SJSA1 (cell line): ENCODE results near the gene ARMC2. TPM values are rescaled to one million over a fixed set of nuclear protein-coding genes. Genes with fewer than 3 reads are reported as not detected.
A peak's percentile ranks its signal among the peaks of the same experiment; 100 is the strongest.
"Not testable (repeated sequence)": the region's sequence is repeated elsewhere in the genome, so short reads cannot be mapped to it uniquely, and the experiment has no call there.

Experiments used
- DNase-seq, 2 experiments: peaks; one replicate each; pipeline ENCODE4 v3.0.0-alpha.2; 2015 to 2020; ENCODE audit warnings: low spot score in 2 of 2, low read depth in 1 of 2
- H3K27ac ChIP-seq: fragments of 250-450 bp; sonication (Bioruptor Pico); 2 replicates; pipeline ENCODE4 v1.5.1; 2020; ENCODE audit warnings: mild to moderate bottlenecking, moderate library complexity
- H3K27me3 ChIP-seq: fragments of 250-450 bp; sonication (Bioruptor Pico); replicated peaks from 2 replicates; pipeline ENCODE4 v1.5.1; 2020; ENCODE audit warnings: mild to moderate bottlenecking, moderate library complexity
- H3K36me3 ChIP-seq: fragments of 250-450 bp; sonication (Bioruptor Pico); 2 replicates; pipeline ENCODE4 v1.5.1; 2020; ENCODE audit warnings: mild to moderate bottlenecking
- H3K4me1 ChIP-seq: fragments of 250-450 bp; sonication (Bioruptor Pico); replicated peaks from 2 replicates; pipeline ENCODE4 v1.6.1; 2021; ENCODE audit warnings: mild to moderate bottlenecking
- H3K4me3 ChIP-seq: fragments of 250-450 bp; sonication (Bioruptor Pico); 2 replicates; pipeline ENCODE4 v1.5.1; 2020; ENCODE audit warnings: mild to moderate bottlenecking
- H3K9me3 ChIP-seq: fragments of 250-450 bp; sonication (Bioruptor Pico); replicated peaks from 2 replicates; pipeline ENCODE4 v1.5.1; 2020; ENCODE audit warnings: mild to moderate bottlenecking
- total RNA-seq: library from RNA; depleted of rRNA; stranded (reverse); fragments of >200 nt; shearing (Covaris generic); gene quantifications from 2 replicates; pipeline ENCODE4 v1.2.3, GENCODE V29; 2014

ARMC2 gene
- total RNA-seq, 1 experiment from 2014 or later, result 0.71 TPM

GRCh38 chr6:108890898-108891297 lies 42.7 kb downstream of the ARMC2 start:
- not testable (repeated sequence) for H3K4me3 ChIP-seq, H3K4me1 ChIP-seq, H3K9me3 ChIP-seq, H3K27me3 ChIP-seq, DNase-seq, H3K36me3 ChIP-seq, H3K27ac ChIP-seq

DNA sequence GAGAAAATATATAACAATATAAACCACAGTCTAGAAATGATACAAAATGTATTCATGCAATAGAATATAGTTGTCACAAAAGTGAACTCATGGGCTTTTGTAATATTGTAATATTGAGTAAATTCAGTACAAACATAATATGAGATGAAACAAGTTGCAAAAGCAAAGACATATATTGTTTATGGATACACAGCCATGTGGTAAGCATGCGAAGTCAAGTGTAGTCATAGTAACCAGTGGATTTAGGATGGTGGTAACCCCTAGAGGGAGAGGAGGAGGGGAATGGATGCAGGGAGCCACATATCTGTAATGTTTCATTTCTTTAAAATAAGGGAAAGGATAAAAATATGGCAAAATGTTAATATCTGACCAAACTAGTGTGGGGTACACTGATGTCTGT lies 47.3 kb downstream of the ARMC2 start:
- H3K4me3 ChIP-seq, result no peak overlapping the region
- peaks cover 13% of the 10 kb centered on the region for H3K4me1 ChIP-seq
- no peaks in the 10 kb centered on the region for H3K27me3 ChIP-seq
- no peaks in the 10 kb centered on the region for H3K9me3 ChIP-seq
- DNase-seq, result no peak
- no peaks in the 10 kb centered on the region for H3K36me3 ChIP-seq
- H3K27ac ChIP-seq, result peak overlapping the region; percentile 46

DNA sequence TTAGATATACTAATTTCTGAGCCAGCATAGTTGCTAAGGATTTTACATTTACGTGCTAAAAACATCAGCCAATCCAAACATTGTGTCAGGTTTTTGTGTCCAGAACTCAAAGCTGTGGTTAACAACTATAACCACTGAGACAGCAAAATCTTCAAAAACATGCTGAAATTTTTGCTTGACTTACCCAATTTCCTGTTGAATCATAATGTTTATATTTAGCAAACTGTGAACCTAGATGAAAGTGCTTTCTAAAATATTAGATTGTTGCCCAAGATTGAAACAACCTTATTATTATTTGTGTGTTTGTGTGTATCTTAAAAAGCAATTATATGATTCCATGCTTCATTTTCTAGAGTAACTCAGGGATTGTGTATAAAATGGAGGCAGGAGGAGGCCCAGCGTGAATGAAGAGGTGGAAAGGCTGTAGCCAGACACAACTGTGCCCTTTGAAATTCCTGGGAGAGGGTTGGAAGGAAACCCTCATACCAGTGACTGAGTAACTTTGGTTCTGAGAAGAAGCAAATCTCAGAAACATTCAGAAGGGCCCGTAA lies 48.0 kb downstream of the ARMC2 start:
- DNase-seq, result peak in 1 of 2 experiments; percentile 54
- Histone ChIP-seq H3K9me3 (no peaks in the 10 kb centered on the region), H3K4me1 (peaks cover 13% of the 10 kb centered on the region), H3K36me3 (no peaks in the 10 kb centered on the region), H3K27me3 (no peaks in the 10 kb centered on the region), H3K27ac (peak overlapping the region; percentile 46), H3K4me3 (no peak overlapping the region)

DNA sequence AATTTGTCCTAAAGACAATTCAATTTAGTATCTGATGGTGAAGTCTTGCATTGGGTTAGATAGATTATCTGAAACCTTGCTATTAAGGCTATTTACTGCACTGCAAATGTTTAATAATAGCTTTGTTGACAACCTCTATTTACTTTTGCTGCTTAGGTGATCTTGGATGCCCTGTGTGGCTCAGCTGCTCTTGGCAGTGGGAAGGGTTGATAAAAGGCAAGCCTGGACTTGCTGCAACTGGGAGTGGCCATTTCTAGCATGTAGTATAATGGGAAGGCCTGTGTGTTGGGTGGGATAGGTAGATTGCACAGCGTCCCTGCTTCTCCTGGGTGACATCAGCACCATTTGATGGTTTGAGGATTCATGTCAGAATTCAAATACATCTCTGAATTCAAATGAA lies 49.1 kb downstream of the ARMC2 start:
- H3K4me3 ChIP-seq, result no peak overlapping the region
- no peak for DNase-seq
- no peaks in the 10 kb centered on the region for H3K27me3 ChIP-seq
- H3K9me3 ChIP-seq, result no peaks in the 10 kb centered on the region
- H3K27ac ChIP-seq, result no peak overlapping the region
- no peaks in the 10 kb centered on the region for H3K36me3 ChIP-seq
- peaks cover 24% of the 10 kb centered on the region for H3K4me1 ChIP-seq

- H3K27me3 ChIP-seq, result no peaks in the 10 kb centered on the region
- peaks cover 22% of the 10 kb centered on the region for H3K4me1 ChIP-seq
- DNase-seq, result peak; percentile 59 to 76
- H3K27ac ChIP-seq, result peak overlapping the region; percentile 76
- H3K36me3 ChIP-seq, result no peaks in the 10 kb centered on the region
- no peak overlapping the region for H3K4me3 ChIP-seq
- H3K9me3 ChIP-seq, result no peaks in the 10 kb centered on the region
Observed at GRCh38 chr6:108902382-108902792, 54.2 kb downstream of the ARMC2 start.

- no peaks in the 10 kb centered on the region for H3K27me3 ChIP-seq
- no peak overlapping the region for H3K4me3 ChIP-seq
- peaks cover 22% of the 10 kb centered on the region for H3K4me1 ChIP-seq
- H3K36me3 ChIP-seq, result no peaks in the 10 kb centered on the region
- H3K27ac ChIP-seq, result no peak overlapping the region
- no peaks in the 10 kb centered on the region for H3K9me3 ChIP-seq
- DNase-seq, result no peak
Observed at GRCh38 chr6:108903796-108904195, 55.6 kb downstream of the ARMC2 start.

GRCh38 chr6:108904741-108905140 lies 56.5 kb downstream of the ARMC2 start:
- Histone ChIP-seq H3K27me3 (no peaks in the 10 kb centered on the region), H3K4me3 (no peak overlapping the region), H3K4me1 (peaks cover 22% of the 10 kb centered on the region), H3K9me3 (no peaks in the 10 kb centered on the region), H3K36me3 (no peaks in the 10 kb centered on the region), H3K27ac (no peak overlapping the region)
- DNase-seq, result no peak

GRCh38 chr6:108914235-108915022 lies 66.2 kb downstream of the ARMC2 start:
- Histone ChIP-seq H3K27me3 (no peaks in the 10 kb centered on the region), H3K4me3 (no peak overlapping the region), H3K36me3 (no peaks in the 10 kb centered on the region), H3K9me3 (no peaks in the 10 kb centered on the region), H3K27ac (no peak overlapping the region), H3K4me1 (0 out of 2 replicates have a peak, but pooled peaks cover 3% of the 10 kb centered on the region)
- no peak for DNase-seq

- no peaks in the 10 kb centered on the region for H3K27me3 ChIP-seq
- no peak overlapping the region for H3K27ac ChIP-seq
- H3K4me1 ChIP-seq, result 0 out of 2 replicates have a peak, but pooled peaks cover 3% of the 10 kb centered on the region
- H3K4me3 ChIP-seq, result no peak overlapping the region
- DNase-seq, result no peak
- H3K36me3 ChIP-seq, result no peaks in the 10 kb centered on the region
- H3K9me3 ChIP-seq, result no peaks in the 10 kb centered on the region
Observed at GRCh38 chr6:108915258-108915657, 67.0 kb downstream of the ARMC2 start.

GRCh38 chr6:108916026-108916686 lies 67.9 kb downstream of the ARMC2 start:
- no peak for DNase-seq
- Histone ChIP-seq H3K4me1 (0 out of 2 replicates have a peak, but pooled peaks cover 3% of the 10 kb centered on the region), H3K36me3 (no peaks in the 10 kb centered on the region), H3K4me3 (no peak overlapping the region), H3K27me3 (no peaks in the 10 kb centered on the region), H3K9me3 (no peaks in the 10 kb centered on the region), H3K27ac (no peak overlapping the region)

DNA sequence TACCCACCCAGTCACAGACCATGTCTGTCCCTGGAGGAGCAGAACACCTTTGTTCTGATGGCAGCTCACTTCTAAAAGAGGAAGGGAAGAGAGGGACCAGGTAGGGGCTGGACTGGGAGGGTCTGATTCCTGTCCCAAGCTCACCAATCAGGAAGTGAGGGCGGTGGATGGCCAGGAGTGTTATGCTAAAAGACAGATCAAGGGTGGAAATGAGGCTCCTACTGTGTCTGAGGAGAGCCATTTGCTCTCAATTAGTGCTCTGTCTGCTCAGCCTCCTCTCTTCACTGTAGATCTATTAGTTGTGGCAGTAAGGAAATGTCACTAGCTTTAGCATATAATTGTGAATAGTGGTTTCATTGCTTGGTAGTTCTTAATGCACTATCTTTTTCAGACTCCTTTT lies 72.5 kb downstream of the ARMC2 start:
- Histone ChIP-seq H3K4me1 (no peaks in the 10 kb centered on the region), H3K27me3 (no peaks in the 10 kb centered on the region), H3K27ac (no peak overlapping the region), H3K4me3 (no peak overlapping the region), H3K36me3 (no peaks in the 10 kb centered on the region), H3K9me3 (no peaks in the 10 kb centered on the region)
- DNase-seq, result no peak

DNA sequence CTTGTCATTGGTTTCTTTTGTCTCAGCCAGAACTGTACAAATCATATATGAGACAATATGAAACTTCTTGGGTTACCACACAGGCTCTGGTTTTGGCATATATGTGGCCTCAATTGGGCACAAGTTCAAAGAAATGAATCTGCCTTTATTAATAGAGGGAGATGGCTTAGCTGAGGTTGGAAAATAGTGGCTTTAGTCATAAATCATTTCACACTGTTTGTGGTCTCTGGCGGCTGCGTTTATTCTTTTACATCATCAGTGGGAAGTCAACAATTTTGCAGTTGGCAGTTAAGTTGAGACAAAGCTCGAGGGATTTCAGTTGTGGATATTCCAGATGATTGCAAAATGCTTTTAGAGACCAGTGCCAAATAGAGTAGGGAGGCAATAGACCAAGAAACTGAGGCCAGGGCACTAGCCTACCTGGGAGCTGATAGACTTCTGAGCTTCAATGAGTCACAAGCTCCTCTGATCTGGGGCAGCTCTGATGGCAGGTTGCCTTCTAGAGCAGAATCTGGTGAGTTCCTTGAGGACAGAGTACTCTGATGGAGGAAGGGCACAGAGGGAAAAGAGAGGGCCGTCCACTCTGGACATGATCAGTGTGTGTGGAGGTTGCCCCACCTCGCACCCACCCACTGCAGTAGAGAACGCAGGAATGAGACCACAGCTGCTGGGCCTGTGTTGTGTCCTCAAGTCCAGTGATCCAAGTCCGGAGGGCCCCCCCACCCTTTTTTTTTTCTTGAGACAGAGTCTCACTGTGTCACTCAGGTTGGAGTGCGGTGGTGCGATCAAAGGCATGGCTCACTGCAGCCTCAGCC lies 73.5 kb downstream of the ARMC2 start:
- Histone ChIP-seq H3K27ac (no peak overlapping the region), H3K36me3 (no peaks in the 10 kb centered on the region), H3K4me3 (no peak overlapping the region), H3K9me3 (no peaks in the 10 kb centered on the region), H3K27me3 (no peaks in the 10 kb centered on the region), H3K4me1 (no peaks in the 10 kb centered on the region)
- no peak for DNase-seq

GRCh38 chr6:108922499-108922898 lies 74.3 kb downstream of the ARMC2 start:
- no peaks in the 10 kb centered on the region for H3K4me1 ChIP-seq

More at GRCh38 chr6:108922499-108922898, 74.3 kb downstream of the ARMC2 start:
- Histone ChIP-seq H3K27ac (no peak overlapping the region), H3K9me3 (no peaks in the 10 kb centered on the region), H3K4me3 (no peak overlapping the region), H3K27me3 (no peaks in the 10 kb centered on the region), H3K36me3 (no peaks in the 10 kb centered on the region)
- no peak for DNase-seq
